ENCODE measurements around the gene C3orf18.

C3orf18 gene

GRCh38 chr3:50583897-50584296, 16.4 kb upstream of the C3orf18 start:
- H3K79me2 ChIP-seq (ENCODE audit: insufficient read depth, low read depth): no peaks in the 10 kb centered on the region
- no peaks in the 10 kb centered on the region for H4K20me1 ChIP-seq (ENCODE audit: insufficient read depth)
- no peak for TF ChIP-seq CTCF (conservative IDR thresholded peaks at IDR 0.05; ENCODE audit: low read depth, low read length)
- H3K27me3 ChIP-seq (ENCODE audit: insufficient read depth, low read depth): no peaks in the 10 kb centered on the region
- no peaks in the 10 kb centered on the region for H3K36me3 ChIP-seq (ENCODE audit: insufficient read depth)
- H3K4me2 ChIP-seq: no peak overlapping the region
- no peak overlapping the region for H3K9ac ChIP-seq
- H3K4me1 ChIP-seq (ENCODE audit: low read depth, poor library complexity, severe bottlenecking): peaks cover 8% of the 10 kb centered on the region
- H2AFZ ChIP-seq (ENCODE audit: low read depth): no peak overlapping the region
- H3K27ac ChIP-seq: no peak overlapping the region
- no peak overlapping the region for H3K4me3 ChIP-seq (IDR thresholded peaks at IDR 0.05; ENCODE audit: insufficient read depth, low read depth, low read length)

GRCh38 chr3:50582083-50582482, 14.5 kb upstream of the C3orf18 start:
- H3K27ac ChIP-seq: no peak overlapping the region

GRCh38 chr3:50581459-50581842, 13.9 kb upstream of the C3orf18 start:
- Histone ChIP-seq H3K4me3 (IDR thresholded peaks at IDR 0.05; ENCODE audit: insufficient read depth, low read depth, low read length) (no peak overlapping the region), H3K9ac (no peak overlapping the region), H3K4me2 (no peak overlapping the region), H3K4me1 (ENCODE audit: low read depth, poor library complexity, severe bottlenecking) (no peaks in the 10 kb centered on the region), H3K36me3 (ENCODE audit: insufficient read depth) (no peaks in the 10 kb centered on the region), H2AFZ (ENCODE audit: low read depth) (no peak overlapping the region), H3K27ac (no peak overlapping the region), H3K27me3 (ENCODE audit: insufficient read depth, low read depth) (no peaks in the 10 kb centered on the region), H4K20me1 (ENCODE audit: insufficient read depth) (no peaks in the 10 kb centered on the region), H3K79me2 (ENCODE audit: insufficient read depth, low read depth) (no peaks in the 10 kb centered on the region)
- no peak for TF ChIP-seq CTCF (conservative IDR thresholded peaks at IDR 0.05; ENCODE audit: low read depth, low read length)

More at GRCh38 chr3:50582083-50582482, 14.5 kb upstream of the C3orf18 start:
- no peak overlapping the region for H2AFZ ChIP-seq (ENCODE audit: low read depth)
- no peaks in the 10 kb centered on the region for H4K20me1 ChIP-seq (ENCODE audit: insufficient read depth)
- TF ChIP-seq CTCF (conservative IDR thresholded peaks at IDR 0.05; ENCODE audit: low read depth, low read length): no peak
- no peaks in the 10 kb centered on the region for H3K36me3 ChIP-seq (ENCODE audit: insufficient read depth)
- H3K27me3 ChIP-seq (ENCODE audit: insufficient read depth, low read depth): no peaks in the 10 kb centered on the region
- no peak overlapping the region for H3K4me2 ChIP-seq
- no peaks in the 10 kb centered on the region for H3K79me2 ChIP-seq (ENCODE audit: insufficient read depth, low read depth)
- no peak overlapping the region for H3K4me3 ChIP-seq (IDR thresholded peaks at IDR 0.05; ENCODE audit: insufficient read depth, low read depth, low read length)
- no peaks in the 10 kb centered on the region for H3K4me1 ChIP-seq (ENCODE audit: low read depth, poor library complexity, severe bottlenecking)
- no peak overlapping the region for H3K9ac ChIP-seq

DNA sequence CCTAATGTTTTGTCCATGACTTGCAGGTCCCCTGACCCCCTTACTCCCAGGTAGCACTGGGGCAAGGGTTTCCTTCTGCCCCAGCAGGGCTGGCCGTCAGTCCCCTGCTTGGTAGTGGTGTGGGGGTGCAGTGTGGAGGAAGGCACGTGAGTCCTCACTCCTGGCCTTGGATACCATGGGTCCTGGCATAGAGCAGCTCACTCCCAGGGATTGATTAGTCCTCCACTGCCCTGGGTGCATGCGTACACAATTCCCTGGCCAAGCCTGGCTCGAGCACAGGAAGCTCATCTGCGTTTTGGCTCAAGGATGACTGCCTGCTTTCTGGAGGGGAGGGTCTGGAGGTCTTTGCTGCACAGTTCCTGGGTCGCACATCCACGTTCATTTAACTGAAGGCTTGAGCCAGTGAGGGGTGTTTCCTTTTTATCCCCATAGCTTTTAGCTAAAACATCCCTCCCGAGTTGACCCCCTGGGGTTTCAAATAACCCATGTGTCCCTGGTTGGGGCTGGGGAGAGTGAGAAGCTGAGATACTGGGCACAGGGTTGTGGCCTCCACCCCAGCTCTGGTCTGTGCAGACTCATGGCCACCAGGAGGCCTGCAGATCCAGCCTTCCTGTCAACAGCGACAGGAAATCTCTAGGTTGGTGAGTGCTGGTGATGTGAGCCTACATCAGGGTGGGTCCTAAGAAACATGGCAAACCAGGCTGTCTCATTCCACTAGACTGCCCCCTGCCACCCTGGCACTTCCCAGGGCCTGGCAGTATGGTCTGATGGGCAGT, 13.3 kb upstream of the C3orf18 start:
- no peak overlapping the region for H2AFZ ChIP-seq (ENCODE audit: low read depth)
- H3K79me2 ChIP-seq (ENCODE audit: insufficient read depth, low read depth): no peaks in the 10 kb centered on the region
- no peak overlapping the region for H3K4me3 ChIP-seq (IDR thresholded peaks at IDR 0.05; ENCODE audit: insufficient read depth, low read depth, low read length)
- H3K36me3 ChIP-seq (ENCODE audit: insufficient read depth): no peaks in the 10 kb centered on the region
- H3K27ac ChIP-seq: no peak overlapping the region
- no peaks in the 10 kb centered on the region for H3K27me3 ChIP-seq (ENCODE audit: insufficient read depth, low read depth)
- no peak for TF ChIP-seq CTCF (conservative IDR thresholded peaks at IDR 0.05; ENCODE audit: low read depth, low read length)
- H4K20me1 ChIP-seq (ENCODE audit: insufficient read depth): no peaks in the 10 kb centered on the region
- no peaks in the 10 kb centered on the region for H3K4me1 ChIP-seq (ENCODE audit: low read depth, poor library complexity, severe bottlenecking)
- H3K4me2 ChIP-seq: no peak overlapping the region
- H3K9ac ChIP-seq: no peak overlapping the region

All from KMS-11 (cell line).